Mesenchymal stem cell (in vitro differentiated cells and primary cell): ENCODE measurements around the gene COPB1.

Experiments used
- DNase-seq: peaks from one replicate; pipeline ENCODE4 v3.0.0-alpha.2; 2013
- H2AFZ ChIP-seq: one replicate; pipeline ENCODE4 v1.6.1; 2013; ENCODE audit warnings: low read depth, mild to moderate bottlenecking, control low read depth, inconsistent platforms, low read length, moderate library complexity
- H2AK5ac ChIP-seq: 2 replicates; pipeline ENCODE4 v1.6.1; 2013; ENCODE audit warnings: low read length, moderate library complexity, mild to moderate bottlenecking, inconsistent platforms; ENCODE audit not compliant: severe bottlenecking
- H2BK120ac ChIP-seq: one replicate; pipeline ENCODE4 v1.6.1; 2013; ENCODE audit warnings: low read depth, mild to moderate bottlenecking, inconsistent platforms, low read length, moderate library complexity
- H2BK12ac ChIP-seq, 2 experiments: one replicate each; pipeline ENCODE4 v1.6.1; 2013; ENCODE audit warnings: inconsistent platforms in 2 of 2, low read length in 2 of 2, mild to moderate bottlenecking in 2 of 2, moderate library complexity in 2 of 2, control low read depth in 1 of 2
- H2BK15ac ChIP-seq: one replicate; pipeline ENCODE4 v1.6.1; 2013; ENCODE audit warnings: mild to moderate bottlenecking, low read depth, inconsistent platforms; ENCODE audit not compliant: poor library complexity, severe bottlenecking
- H2BK5ac ChIP-seq: 2 replicates; pipeline ENCODE4 v1.6.1; 2013; ENCODE audit warnings: low read depth, mild to moderate bottlenecking, low read length, control low read depth, inconsistent platforms; ENCODE audit not compliant: poor library complexity, severe bottlenecking
- H3K14ac ChIP-seq, 2 experiments: one replicate each; pipeline ENCODE4 v1.6.1; 2013; ENCODE audit warnings: inconsistent platforms in 2 of 2, low read length in 2 of 2, control low read depth in 1 of 2, mild to moderate bottlenecking in 1 of 2, moderate library complexity in 1 of 2
- H3K18ac ChIP-seq, 2 experiments: one replicate each; pipeline ENCODE4 v1.6.1; 2013; ENCODE audit warnings: inconsistent platforms in 2 of 2, low read length in 2 of 2, control low read depth in 1 of 2, low read depth in 1 of 2, mild to moderate bottlenecking in 1 of 2
- H3K23ac ChIP-seq, 2 experiments: one replicate each; pipeline ENCODE4 v1.6.1; 2013; ENCODE audit warnings: inconsistent platforms in 2 of 2, low read length in 2 of 2, mild to moderate bottlenecking in 2 of 2, moderate library complexity in 2 of 2, control low read depth in 1 of 2
- H3K27ac ChIP-seq: 2 replicates; pipeline ENCODE4 v1.5.1; 2013; ENCODE audit warnings: mild to moderate bottlenecking, moderate library complexity, low read length, control low read depth, inconsistent platforms; ENCODE audit not compliant: poor library complexity, severe bottlenecking
- H3K27me3 ChIP-seq, 2 experiments: 2 replicates each; pipeline versions ENCODE4 v1.6.1 to v1.7.0; 2013; ENCODE audit warnings: low read length in 2 of 2, mild to moderate bottlenecking in 2 of 2, moderate library complexity in 2 of 2, control low read depth in 1 of 2, inconsistent platforms in 1 of 2; ENCODE audit not compliant: control insufficient read depth in 1 of 2, insufficient read depth in 1 of 2
- H3K36me3 ChIP-seq, 2 experiments: 2 replicates each; pipeline versions ENCODE4 v1.6.1 to v1.7.0; 2013; ENCODE audit warnings: low read length in 2 of 2, control low read depth in 1 of 2, inconsistent platforms in 1 of 2, low read depth in 1 of 2, mild to moderate bottlenecking in 1 of 2; ENCODE audit not compliant: insufficient read depth in 2 of 2, control insufficient read depth in 1 of 2
- H3K4ac ChIP-seq, 2 experiments: one replicate each; pipeline ENCODE4 v1.6.1; 2013; ENCODE audit warnings: inconsistent platforms in 2 of 2, low read length in 2 of 2, mild to moderate bottlenecking in 2 of 2, moderate library complexity in 2 of 2, control low read depth in 1 of 2, low read depth in 1 of 2
- H3K4me1 ChIP-seq: 2 replicates; pipeline ENCODE4 v1.6.1; 2013; ENCODE audit warnings: low read depth, low read length, control low read depth; ENCODE audit not compliant: control insufficient read depth, insufficient read depth
- H3K4me2 ChIP-seq: 2 replicates; pipeline ENCODE4 v1.6.1; 2013; ENCODE audit warnings: low read length, mild to moderate bottlenecking, inconsistent platforms; ENCODE audit not compliant: poor library complexity, severe bottlenecking
- H3K4me3 ChIP-seq, 2 experiments: 2 replicates each; pipeline versions ENCODE4 v1.5.1 to v1.7.0; 2013; ENCODE audit warnings: low read length in 2 of 2, mild to moderate bottlenecking in 2 of 2, control low read depth in 1 of 2, low read depth in 1 of 2; ENCODE audit not compliant: insufficient read depth in 1 of 2
- H3K79me1 ChIP-seq: replicated peaks from 2 replicates; pipeline ENCODE4 v1.6.1; 2013; ENCODE audit warnings: mild to moderate bottlenecking, control low read depth, low read length, inconsistent platforms; ENCODE audit not compliant: poor library complexity, severe bottlenecking
- H3K9ac ChIP-seq: 2 replicates; pipeline ENCODE4 v1.7.0; 2013; ENCODE audit warnings: mild to moderate bottlenecking, low read length, moderate library complexity
- H3K9me3 ChIP-seq: 2 replicates; pipeline ENCODE4 v1.7.0; 2013; ENCODE audit warnings: mild to moderate bottlenecking, low read length; ENCODE audit not compliant: control insufficient read depth
- H4K8ac ChIP-seq: one replicate; pipeline ENCODE4 v1.6.1; 2013; ENCODE audit warnings: inconsistent platforms, mild to moderate bottlenecking, low read length, moderate library complexity
- H4K91ac ChIP-seq: one replicate; pipeline ENCODE4 v1.6.1; 2013; ENCODE audit warnings: mild to moderate bottlenecking, low read length, inconsistent platforms
- WGBS: methylation state at CpG from one replicate; pipeline ENCODE4 v1.1.7; 2013; ENCODE audit warnings: mixed read lengths; 5-methylcytosine and 5-hydroxymethylcytosine counted together

COPB1 gene

GRCh38 chr11:14448240-14448639 lies 51.4 kb downstream of the COPB1 start:
- Histone ChIP-seq H3K18ac (no peak overlapping the region), H3K4me2 (no peak overlapping the region), H2BK5ac (no peak overlapping the region), H3K9ac (no peak overlapping the region), H3K4me3 (no peak overlapping the region), H3K36me3 (peaks cover 0 to 16% of the 10 kb centered on the region in 2 experiments), H3K23ac (no peak overlapping the region), H2BK15ac (no peak overlapping the region), H3K9me3 (no peaks in the 10 kb centered on the region), H4K8ac (no peak overlapping the region), H3K79me1 (no peaks in the 10 kb centered on the region), H3K27me3 (no peaks in the 10 kb centered on the region), H3K14ac (no peak overlapping the region), H3K4me1 (peaks cover 11% of the 10 kb centered on the region), H2BK120ac (no peak overlapping the region), H3K27ac (no peak overlapping the region), H2BK12ac (no peak overlapping the region), H3K4ac (no peak overlapping the region), H4K91ac (no peak overlapping the region), H2AFZ (no peak overlapping the region), H2AK5ac (peak overlapping the region; percentile 29)
- 93% methylated on average over 1 of the region's 1 CpG for WGBS
- DNase-seq = no peak

GRCh38 chr11:14446701-14447169 lies 52.9 kb downstream of the COPB1 start:
- Histone ChIP-seq H3K18ac (no peak overlapping the region), H3K4me3 (peak overlapping the region in 1 of 2 experiments; percentile 39), H3K4me1 (peaks cover 11% of the 10 kb centered on the region), H3K4ac (no peak overlapping the region), H4K91ac (no peak overlapping the region), H3K79me1 (no peaks in the 10 kb centered on the region), H3K14ac (no peak overlapping the region), H2AK5ac (no peak overlapping the region), H3K4me2 (no peak overlapping the region), H4K8ac (no peak overlapping the region), H3K27me3 (no peaks in the 10 kb centered on the region), H3K23ac (no peak overlapping the region), H2BK15ac (no peak overlapping the region), H3K27ac (peak overlapping the region; percentile 93), H3K9me3 (no peaks in the 10 kb centered on the region), H3K36me3 (peaks cover 0 to 2% of the 10 kb centered on the region in 2 experiments), H3K9ac (peak overlapping the region; percentile 87), H2BK120ac (no peak overlapping the region), H2BK5ac (no peak overlapping the region), H2AFZ (no peak overlapping the region), H2BK12ac (no peak overlapping the region)
- DNase-seq = peak; percentile 51

GRCh38 chr11:14445542-14446530 lies 53.8 kb downstream of the COPB1 start:
- 86% methylated on average over 1 of the region's 2 CpGs for WGBS
- Histone ChIP-seq H3K27ac (peak overlapping the region; percentile 93), H3K4me3 (peak overlapping the region in 1 of 2 experiments; percentile 39), H2BK120ac (no peak overlapping the region), H2BK5ac (peak overlapping the region; percentile 83), H3K4ac (no peak overlapping the region), H3K18ac (no peak overlapping the region), H3K9me3 (no peaks in the 10 kb centered on the region), H3K79me1 (no peaks in the 10 kb centered on the region), H3K4me1 (peaks cover 11% of the 10 kb centered on the region), H3K23ac (no peak overlapping the region), H2BK15ac (no peak overlapping the region), H2AFZ (no peak overlapping the region), H4K91ac (no peak overlapping the region), H3K9ac (peak overlapping the region; percentile 87), H3K36me3 (no peaks in the 10 kb centered on the region), H3K14ac (no peak overlapping the region), H2AK5ac (no peak overlapping the region), H3K27me3 (no peaks in the 10 kb centered on the region), H2BK12ac (no peak overlapping the region), H4K8ac (no peak overlapping the region), H3K4me2 (no peak overlapping the region)
- DNase-seq = peak; percentile 29

GRCh38 chr11:14444441-14445189 lies 55.0 kb downstream of the COPB1 start:
- H3K4me2 ChIP-seq = no peak overlapping the region
- H2AK5ac ChIP-seq = peak overlapping the region; percentile 62
- H2AFZ ChIP-seq = no peak overlapping the region
- no peak overlapping the region for H3K18ac ChIP-seq
- no peaks in the 10 kb centered on the region for H3K79me1 ChIP-seq
- H3K9me3 ChIP-seq = no peaks in the 10 kb centered on the region
- H3K36me3 ChIP-seq = peaks cover 0 to 6% of the 10 kb centered on the region in 2 experiments
- H2BK15ac ChIP-seq = no peak overlapping the region
- H2BK5ac ChIP-seq = peak overlapping the region; percentile 76
- no peak for DNase-seq
- H4K8ac ChIP-seq = no peak overlapping the region
- H3K27me3 ChIP-seq = no peaks in the 10 kb centered on the region
- 86% methylated on average over 6 of the region's 8 CpGs for WGBS
- peak overlapping the region; percentile 93 for H3K27ac ChIP-seq
- H3K4ac ChIP-seq = no peak overlapping the region
- peak overlapping the region in 1 of 2 experiments; percentile 55 for H2BK12ac ChIP-seq
- H3K23ac ChIP-seq = no peak overlapping the region
- H3K4me1 ChIP-seq = peaks cover 11% of the 10 kb centered on the region
- no peak overlapping the region for H3K9ac ChIP-seq
- H3K14ac ChIP-seq = no peak overlapping the region
- H2BK120ac ChIP-seq = no peak overlapping the region
- no peak overlapping the region for H3K4me3 ChIP-seq
- H4K91ac ChIP-seq = no peak overlapping the region
